Adipocyte (in vitro differentiated cells): ENCODE measurements around the gene KRTAP10-8.
"Not testable (repeated sequence)": the region's sequence is repeated elsewhere in the genome, so short reads cannot be mapped to it uniquely, and the experiment has no call there.

ENCODE experiments used
- DNase-seq: peaks from one replicate; pipeline ENCODE4 v3.0.0-alpha.2; 2015; ENCODE audit warnings: low read depth
- H3K27me3 ChIP-seq: replicated peaks from 2 replicates; pipeline ENCODE4 v1.7.0; 2013; ENCODE audit warnings: mild to moderate bottlenecking, low read length, moderate library complexity; ENCODE audit not compliant: control insufficient read depth, insufficient read depth
- H3K36me3 ChIP-seq: 2 replicates; pipeline ENCODE4 v1.7.0; 2013; ENCODE audit warnings: low read length, mild to moderate bottlenecking, moderate library complexity; ENCODE audit not compliant: control insufficient read depth, insufficient read depth, severe bottlenecking
- H3K4me1 ChIP-seq: 2 replicates; pipeline ENCODE4 v1.7.0; 2013; ENCODE audit warnings: mild to moderate bottlenecking, low read length, moderate library complexity; ENCODE audit not compliant: control insufficient read depth, insufficient read depth
- H3K4me3 ChIP-seq: 2 replicates; pipeline ENCODE4 v1.7.0; 2013; ENCODE audit warnings: mild to moderate bottlenecking, low read length, moderate library complexity
- H3K9ac ChIP-seq: 2 replicates; pipeline ENCODE4 v1.7.0; 2013; ENCODE audit warnings: mild to moderate bottlenecking, low read length, moderate library complexity
- H3K9me3 ChIP-seq: 2 replicates; pipeline ENCODE4 v1.7.0; 2013; ENCODE audit warnings: mild to moderate bottlenecking, low read length, moderate library complexity; ENCODE audit not compliant: control insufficient read depth

KRTAP10-8 gene

DNA sequence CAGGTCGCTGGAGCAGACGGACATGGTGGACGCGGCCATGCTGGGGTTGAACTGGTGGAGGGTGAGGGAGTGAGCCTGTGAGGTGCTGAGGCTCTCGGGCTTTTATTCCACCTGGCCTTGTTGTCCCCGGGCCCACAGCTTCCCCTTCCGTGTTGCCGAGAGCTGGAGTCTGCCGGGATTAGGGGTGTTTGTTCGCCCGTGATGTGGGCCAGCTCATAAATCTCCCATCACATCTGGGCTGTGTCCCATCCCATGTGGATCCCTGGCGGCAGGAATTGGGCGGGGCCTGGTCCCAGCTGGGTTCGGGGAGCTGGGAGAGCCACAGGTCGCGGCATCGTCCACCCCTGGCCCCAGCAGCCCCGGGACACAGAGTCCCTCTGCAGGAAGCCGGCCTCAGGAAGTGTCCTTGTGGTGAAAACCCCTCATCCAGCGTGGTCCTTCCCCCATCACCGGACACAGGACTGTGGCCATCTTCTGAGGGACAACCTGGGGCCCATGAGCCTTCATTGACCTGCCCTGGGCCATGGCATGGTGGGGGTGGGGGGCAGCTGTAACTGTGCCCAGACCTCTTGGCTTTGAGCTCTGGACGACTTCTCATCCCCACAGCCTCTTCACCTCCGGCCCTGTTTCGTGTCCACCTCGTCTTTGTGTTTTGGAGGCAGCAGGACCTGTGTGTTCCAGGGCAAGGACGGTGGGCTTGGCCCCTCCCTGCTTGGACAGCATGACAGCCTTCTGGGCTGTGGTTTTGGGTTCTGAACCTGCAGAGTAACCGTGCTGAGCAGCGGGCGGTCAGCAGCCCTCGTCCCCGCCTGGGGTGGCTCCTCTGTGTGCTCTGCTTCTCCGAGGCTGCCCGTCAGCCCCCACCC is 19.2 kb upstream of the KRTAP10-8 start, which contains the start of gene KRTAP10-6:
Gene KRTAP10-6 (minus strand): TSS at position 60 of the 866 bp plus-strand sequence. CDS start 21 bp downstream, at position 39.
- H3K9ac ChIP-seq, result no peak within 1 kb of the TSS
- H3K9me3 ChIP-seq, result no peaks in the 10 kb centered on the region
- H3K36me3 ChIP-seq, result no peaks in the 10 kb centered on the region
- DNase-seq, result no peak
- H3K4me3 ChIP-seq, result no peak within 1 kb of the TSS
- peaks cover 34% of the 10 kb centered on the region for H3K27me3 ChIP-seq
- H3K4me1 ChIP-seq, result peaks cover 4% of the 10 kb centered on the region

DNA sequence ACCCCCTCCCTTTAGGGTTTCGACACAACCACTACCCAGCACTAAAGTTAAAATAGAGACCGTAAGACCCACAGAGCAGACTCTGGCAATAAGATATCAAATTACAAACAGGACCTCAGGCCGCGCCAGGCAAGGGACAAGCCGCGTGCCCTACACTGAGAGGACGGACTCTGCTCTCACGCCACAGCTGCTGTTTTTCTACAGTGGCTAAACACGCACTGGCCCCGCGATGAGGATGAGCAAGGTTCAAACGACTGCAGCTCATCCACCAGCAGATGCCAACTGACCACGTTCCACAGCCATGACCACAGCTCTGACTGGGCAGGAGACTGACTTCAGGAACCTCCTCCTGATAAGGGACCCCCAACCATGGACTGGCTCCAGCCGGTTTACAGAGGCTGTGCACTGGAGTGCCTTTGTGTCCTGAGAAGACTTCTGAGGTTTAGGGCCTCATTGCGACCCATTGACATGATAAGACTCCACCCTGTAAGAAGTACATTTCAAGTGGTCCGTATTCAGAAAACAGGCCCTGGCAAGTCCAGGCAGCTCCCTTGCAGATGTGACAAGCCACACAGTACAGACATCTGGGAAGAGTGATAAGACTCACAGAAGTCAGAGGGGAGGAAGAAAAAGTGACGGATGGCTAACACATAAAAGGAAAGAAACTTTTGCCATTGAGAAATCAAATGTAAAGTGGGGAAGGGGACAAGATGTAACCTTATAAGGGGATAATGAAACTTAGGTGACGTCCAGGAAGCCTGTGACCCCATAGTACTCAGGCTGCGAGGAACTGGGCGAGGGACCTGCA is 18.1 kb upstream of the KRTAP10-8 start:
- DNase-seq, result peak; percentile 4
- H3K27me3 ChIP-seq, result peaks cover 38% of the 10 kb centered on the region
- H3K36me3 ChIP-seq, result no peaks in the 10 kb centered on the region
- no peak overlapping the region for H3K4me3 ChIP-seq
- peaks cover 6% of the 10 kb centered on the region for H3K9me3 ChIP-seq
- peaks cover 4% of the 10 kb centered on the region for H3K4me1 ChIP-seq
- H3K9ac ChIP-seq, result no peak overlapping the region

DNA sequence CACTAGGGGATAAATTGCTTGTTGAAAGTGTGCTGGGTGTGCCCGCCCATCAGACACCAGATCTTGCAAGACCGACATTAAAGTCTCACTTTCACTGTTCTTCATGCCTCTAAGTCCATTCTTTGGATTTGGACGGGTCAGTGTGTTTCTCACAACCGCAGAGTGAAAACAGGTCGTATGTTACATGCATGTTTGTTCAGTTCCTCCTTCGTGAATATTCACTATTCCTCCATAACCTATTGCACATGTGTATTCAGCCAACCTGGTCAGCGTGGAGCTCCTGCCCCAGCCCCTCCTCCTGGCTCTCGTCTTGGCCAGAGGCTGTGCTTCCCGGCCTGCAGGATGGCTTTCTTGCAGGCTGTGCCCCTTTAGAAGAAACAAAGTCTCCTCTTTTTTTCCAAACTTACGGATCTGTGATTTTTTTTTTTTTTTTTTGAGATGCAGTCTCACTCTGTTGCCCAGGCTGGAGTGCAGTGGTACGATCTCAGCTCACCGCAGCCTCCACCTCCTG is 17.4 kb upstream of the KRTAP10-8 start:
- DNase-seq, result no peak
- H3K27me3 ChIP-seq, result peaks cover 38% of the 10 kb centered on the region
- no peak overlapping the region for H3K9ac ChIP-seq
- no peak overlapping the region for H3K4me3 ChIP-seq
- peaks cover 6% of the 10 kb centered on the region for H3K9me3 ChIP-seq
- H3K4me1 ChIP-seq, result peaks cover 4% of the 10 kb centered on the region
- H3K36me3 ChIP-seq, result no peaks in the 10 kb centered on the region

DNA sequence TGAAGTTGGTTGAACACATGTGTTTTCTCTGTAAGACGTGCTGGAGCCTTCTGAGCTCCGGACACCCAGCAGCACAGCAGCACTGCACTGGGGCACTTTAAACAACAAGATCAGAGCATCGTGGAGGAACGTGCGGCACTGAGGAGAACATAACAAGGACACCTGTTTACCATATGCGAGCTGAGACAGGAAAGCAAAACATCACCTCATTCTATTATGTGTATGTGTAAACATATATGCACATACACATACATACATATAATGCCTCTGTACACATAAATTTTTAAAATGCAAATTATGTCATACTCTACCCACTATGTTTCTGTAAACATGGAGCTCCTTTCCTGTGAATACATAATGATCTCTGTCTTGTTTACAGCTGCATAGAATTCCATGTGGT is 16.4 kb upstream of the KRTAP10-8 start:
- no peak for DNase-seq
- Histone ChIP-seq H3K9me3 (peaks cover 6% of the 10 kb centered on the region), H3K9ac (no peak overlapping the region), H3K4me3 (no peak overlapping the region), H3K27me3 (peaks cover 41% of the 10 kb centered on the region), H3K36me3 (no peaks in the 10 kb centered on the region), H3K4me1 (peaks cover 4% of the 10 kb centered on the region)

DNA sequence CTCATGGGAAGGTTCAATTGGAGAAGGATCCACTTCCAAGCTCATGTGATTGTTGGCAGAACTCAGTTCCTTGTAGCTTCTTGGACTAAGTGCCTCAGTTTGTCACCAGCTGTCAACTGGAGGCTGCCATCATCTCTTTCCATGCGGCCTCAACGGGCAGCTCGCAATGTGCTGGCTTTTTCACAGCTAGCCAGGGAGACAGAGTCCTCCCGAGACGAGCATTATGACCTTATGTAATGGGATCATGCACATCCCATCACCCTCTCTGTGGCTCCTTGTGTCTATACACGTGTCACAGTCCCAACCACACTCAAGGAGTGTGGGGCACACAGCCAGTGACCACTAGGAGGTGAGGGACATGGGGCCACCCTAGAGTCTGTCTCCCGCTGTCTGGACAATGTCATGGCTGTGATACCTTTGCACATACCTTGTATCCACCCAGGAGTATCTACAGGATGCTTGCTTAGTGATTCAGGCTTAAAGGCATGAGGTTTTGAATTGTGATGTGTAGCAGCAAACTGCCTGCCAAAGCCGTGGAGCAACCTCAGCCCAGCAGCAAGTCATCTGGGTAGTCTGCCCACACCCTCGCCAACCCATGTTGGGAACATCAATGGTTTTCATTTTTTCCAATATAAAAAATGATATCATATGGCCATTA is 15.7 kb upstream of the KRTAP10-8 start:
- Histone ChIP-seq H3K4me1 (peaks cover 4% of the 10 kb centered on the region), H3K9me3 (peaks cover 6% of the 10 kb centered on the region), H3K9ac (no peak overlapping the region), H3K36me3 (no peaks in the 10 kb centered on the region), H3K4me3 (no peak overlapping the region), H3K27me3 (peaks cover 41% of the 10 kb centered on the region)
- DNase-seq, result no peak

DNA sequence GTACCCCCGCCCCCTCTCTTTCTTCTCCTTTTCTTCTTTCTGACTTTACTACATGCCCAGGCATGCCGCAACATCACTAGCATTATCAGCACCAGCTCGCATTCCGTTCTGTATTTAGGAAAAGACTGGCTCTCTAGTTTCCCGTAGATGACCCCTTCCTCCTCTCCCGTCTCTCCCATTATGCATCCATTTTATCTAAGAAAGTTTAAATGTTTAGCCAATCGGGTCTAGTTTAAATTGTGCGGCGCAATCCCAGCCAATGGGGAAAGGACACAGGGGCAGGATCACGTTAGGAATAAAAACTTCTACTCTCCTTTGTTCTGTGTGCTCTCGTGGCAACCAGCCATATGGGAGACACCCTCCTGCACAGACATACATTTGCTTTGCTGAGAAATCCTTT is 13.8 kb upstream of the KRTAP10-8 start:
- H3K4me3 ChIP-seq, result no peak overlapping the region
- H3K36me3 ChIP-seq, result no peaks in the 10 kb centered on the region
- peaks cover 6% of the 10 kb centered on the region for H3K9me3 ChIP-seq
- DNase-seq, result no peak
- peaks cover 41% of the 10 kb centered on the region for H3K27me3 ChIP-seq
- peaks cover 4% of the 10 kb centered on the region for H3K4me1 ChIP-seq
- H3K9ac ChIP-seq, result no peak overlapping the region

DNA sequence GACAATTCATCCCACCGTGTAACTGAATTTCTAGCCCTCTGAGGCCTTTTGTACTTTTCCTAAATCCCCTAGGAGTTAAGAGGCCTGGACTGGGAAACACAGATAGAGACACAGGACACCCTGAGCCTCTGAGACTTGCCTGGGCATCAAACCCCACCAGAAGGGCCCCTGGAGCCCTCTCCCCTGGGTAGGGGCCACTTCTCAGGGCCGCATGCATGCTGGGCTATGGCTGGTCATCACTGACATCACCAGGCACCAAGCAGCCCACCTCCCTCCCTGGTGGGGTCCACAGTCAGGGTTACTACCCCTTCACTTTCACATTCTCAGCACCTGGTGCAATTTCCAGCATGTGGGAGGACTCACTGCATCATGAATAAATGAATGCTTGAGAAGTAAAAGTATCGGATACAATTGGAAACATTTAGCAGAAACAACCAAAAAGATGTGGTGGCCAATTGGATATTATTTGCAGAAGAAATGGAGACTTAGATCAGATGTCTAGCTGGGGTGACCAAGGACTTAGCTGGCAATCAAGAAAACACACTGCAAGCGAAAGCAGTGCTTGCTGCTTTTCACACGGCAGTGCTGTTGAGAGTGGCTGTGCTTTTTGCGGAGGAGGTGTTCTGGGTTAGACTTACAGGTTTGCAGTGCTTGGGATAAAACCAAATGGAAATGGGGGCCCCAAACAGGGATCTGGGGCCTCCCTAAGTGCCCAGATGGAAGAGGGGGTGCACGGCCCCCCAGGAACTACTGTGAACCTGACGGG is 12.4 kb upstream of the KRTAP10-8 start:
- Histone ChIP-seq H3K4me3 (no peak overlapping the region), H3K36me3 (no peaks in the 10 kb centered on the region), H3K9me3 (peaks cover 8% of the 10 kb centered on the region), H3K9ac (no peak overlapping the region), H3K4me1 (no peaks in the 10 kb centered on the region), H3K27me3 (peaks cover 27% of the 10 kb centered on the region)
- DNase-seq, result no peak

DNA sequence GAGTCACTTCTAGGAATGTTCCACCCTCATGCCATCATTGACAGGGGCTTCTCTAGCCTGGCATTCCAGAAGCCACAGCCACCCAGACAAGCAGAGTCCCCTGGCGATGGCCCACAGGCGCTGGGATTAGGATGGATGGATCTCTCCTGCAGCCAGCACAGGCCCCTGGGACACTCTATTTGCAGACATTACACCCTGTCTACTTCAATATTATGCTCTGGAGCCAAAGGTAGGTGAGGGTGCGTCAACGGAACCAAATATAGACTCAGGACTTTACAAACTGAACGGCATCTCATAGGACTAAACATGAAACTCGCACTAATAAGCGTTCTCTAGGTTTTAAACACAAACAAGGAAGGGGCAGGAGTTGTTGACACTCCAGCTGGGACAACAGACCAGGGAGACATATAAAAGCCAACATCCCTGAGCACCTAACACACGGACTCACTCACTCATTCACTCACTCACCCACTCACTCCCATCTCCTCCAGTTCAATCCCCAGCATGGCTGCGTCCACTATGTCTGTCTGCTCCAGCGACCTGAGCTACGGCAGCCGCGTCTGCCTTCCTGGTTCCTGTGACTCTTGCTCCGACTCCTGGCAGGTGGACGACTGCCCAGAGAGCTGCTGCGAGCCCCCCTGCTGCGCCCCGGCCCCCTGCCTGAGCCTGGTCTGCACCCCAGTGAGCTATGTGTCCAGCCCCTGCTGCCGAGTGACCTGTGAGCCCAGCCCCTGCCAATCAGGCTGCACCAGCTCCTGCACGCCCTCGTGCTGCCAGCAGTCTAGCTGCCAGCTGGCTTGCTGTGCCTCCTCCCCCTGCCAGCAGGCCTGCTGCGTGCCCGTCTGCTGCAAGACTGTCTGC is 11.5 kb upstream of the KRTAP10-8 start, which contains the start of gene KRTAP10-7:
Gene KRTAP10-7 (plus strand): TSS at position 480 of the 861 bp plus-strand sequence. CDS start 25 bp downstream, at position 505.
- not testable (repeated sequence) for H3K4me1 ChIP-seq, H3K9ac ChIP-seq, DNase-seq, H3K36me3 ChIP-seq, H3K4me3 ChIP-seq, H3K9me3 ChIP-seq
- H3K27me3 ChIP-seq, result peaks cover 22% of the 10 kb centered on the region

DNA sequence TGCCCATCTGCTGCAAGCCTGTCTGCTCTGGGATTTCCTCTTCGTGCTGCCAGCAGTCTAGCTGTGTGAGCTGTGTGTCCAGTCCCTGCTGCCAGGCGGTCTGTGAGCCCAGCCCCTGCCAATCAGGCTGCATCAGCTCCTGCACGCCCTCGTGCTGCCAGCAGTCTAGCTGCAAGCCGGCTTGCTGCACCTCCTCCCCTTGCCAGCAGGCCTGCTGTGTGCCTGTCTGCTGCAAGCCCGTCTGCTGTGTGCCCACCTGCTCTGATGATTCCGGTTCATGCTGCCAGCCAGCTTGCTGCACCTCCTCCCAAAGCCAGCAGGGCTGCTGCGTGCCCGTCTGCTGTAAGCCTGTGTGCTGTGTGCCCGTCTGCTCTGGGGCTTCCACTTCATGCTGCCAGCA is 10.8 kb upstream of the KRTAP10-8 start:
- not testable (repeated sequence) for H3K4me3 ChIP-seq

More for the DNA sequence above, 10.8 kb upstream of the KRTAP10-8 start:
- DNase-seq, H3K9ac ChIP-seq, H3K9me3 ChIP-seq, H3K4me1 ChIP-seq, H3K36me3 ChIP-seq: not testable (repeated sequence)
- H3K27me3 ChIP-seq, result peaks cover 16% of the 10 kb centered on the region
